Measurements from ENCODE around the gene TPD52L1. TPM values are rescaled to one million over a fixed set of nuclear protein-coding genes. Genes with fewer than 3 reads are reported as not detected.

TPD52L1 gene
- total RNA-seq, 4 donors from 2014 or later: 13.4 to 39.6 (median 21.2) TPM

GRCh38 chr6:125287718-125288117 lies 134.1 kb downstream of the TPD52L1 start:
- Histone ChIP-seq H3K4me3 (no peak overlapping the region), H3K27ac (no peak overlapping the region), H3K27me3 (no peaks in the 10 kb centered on the region), H3K4me1 (no peaks in the 10 kb centered on the region), H3K36me3 (peaks cover 0 to 20% (median 0%) of the 10 kb centered on the region in 3 donors), H3K9me3 (no peaks in the 10 kb centered on the region)
- TF ChIP-seq POLR2A (IDR thresholded peaks at IDR 0.05) (no peak), CTCF (IDR thresholded peaks at IDR 0.05) (no peak)
- DNase-seq: no peak

- Histone ChIP-seq H3K9me3 (no peaks in the 10 kb centered on the region), H3K36me3 (peaks cover 0 to 31% (median 0%) of the 10 kb centered on the region in 3 donors), H3K4me1 (no peaks in the 10 kb centered on the region), H3K27me3 (no peaks in the 10 kb centered on the region), H3K4me3 (no peak overlapping the region), H3K27ac (no peak overlapping the region)
- TF ChIP-seq POLR2A (IDR thresholded peaks at IDR 0.05): no peak
- TF ChIP-seq CTCF (IDR thresholded peaks at IDR 0.05): no peak
- no peak for DNase-seq
Observed at GRCh38 chr6:125293587-125293986, 140.0 kb downstream of the TPD52L1 start.

GRCh38 chr6:125294036-125294435 lies 140.5 kb downstream of the TPD52L1 start:
- DNase-seq: no peak
- H3K4me1 ChIP-seq: no peaks in the 10 kb centered on the region
- no peaks in the 10 kb centered on the region for H3K27me3 ChIP-seq
- H3K4me3 ChIP-seq: no peak overlapping the region
- peaks cover 0 to 36% (median 0%) of the 10 kb centered on the region in 3 donors for H3K36me3 ChIP-seq
- TF ChIP-seq CTCF (IDR thresholded peaks at IDR 0.05) (no peak), POLR2A (IDR thresholded peaks at IDR 0.05) (no peak)
- H3K9me3 ChIP-seq: no peaks in the 10 kb centered on the region
- H3K27ac ChIP-seq: no peak overlapping the region

GRCh38 chr6:125294925-125295324 lies 141.4 kb downstream of the TPD52L1 start:
- H3K27ac ChIP-seq: no peak overlapping the region
- H3K27me3 ChIP-seq: no peaks in the 10 kb centered on the region
- DNase-seq: no peak
- H3K9me3 ChIP-seq: no peaks in the 10 kb centered on the region
- peaks cover 0 to 36% (median 0%) of the 10 kb centered on the region in 3 donors for H3K36me3 ChIP-seq
- TF ChIP-seq POLR2A (IDR thresholded peaks at IDR 0.05) (no peak), CTCF (IDR thresholded peaks at IDR 0.05) (no peak)
- no peaks in the 10 kb centered on the region for H3K4me1 ChIP-seq
- no peak overlapping the region for H3K4me3 ChIP-seq

- H3K36me3 ChIP-seq: peaks cover 0 to 35% (median 0%) of the 10 kb centered on the region in 3 donors
- no peak for DNase-seq
- H3K27ac ChIP-seq: no peak overlapping the region
- H3K27me3 ChIP-seq: no peaks in the 10 kb centered on the region
- peaks cover 0 to 4% (median 2%) of the 10 kb centered on the region in 4 donors for H3K4me1 ChIP-seq
- H3K9me3 ChIP-seq: no peaks in the 10 kb centered on the region
- H3K4me3 ChIP-seq: no peak overlapping the region
- no peak for TF ChIP-seq POLR2A (IDR thresholded peaks at IDR 0.05)
- TF ChIP-seq CTCF (IDR thresholded peaks at IDR 0.05): no peak
Observed at GRCh38 chr6:125296471-125296870, 142.9 kb downstream of the TPD52L1 start.

- Histone ChIP-seq H3K4me1 (peaks cover 0 to 4% (median 2%) of the 10 kb centered on the region in 4 donors), H3K27me3 (no peaks in the 10 kb centered on the region), H3K36me3 (peaks cover 0 to 24% (median 0%) of the 10 kb centered on the region in 3 donors), H3K27ac (no peak overlapping the region), H3K4me3 (no peak overlapping the region), H3K9me3 (no peaks in the 10 kb centered on the region)
- TF ChIP-seq CTCF (IDR thresholded peaks at IDR 0.05) (no peak), POLR2A (IDR thresholded peaks at IDR 0.05) (no peak)
- no peak for DNase-seq
Observed at GRCh38 chr6:125299257-125299656, 145.7 kb downstream of the TPD52L1 start.
